ENCODE data around the gene GOLIM4.

DNA sequence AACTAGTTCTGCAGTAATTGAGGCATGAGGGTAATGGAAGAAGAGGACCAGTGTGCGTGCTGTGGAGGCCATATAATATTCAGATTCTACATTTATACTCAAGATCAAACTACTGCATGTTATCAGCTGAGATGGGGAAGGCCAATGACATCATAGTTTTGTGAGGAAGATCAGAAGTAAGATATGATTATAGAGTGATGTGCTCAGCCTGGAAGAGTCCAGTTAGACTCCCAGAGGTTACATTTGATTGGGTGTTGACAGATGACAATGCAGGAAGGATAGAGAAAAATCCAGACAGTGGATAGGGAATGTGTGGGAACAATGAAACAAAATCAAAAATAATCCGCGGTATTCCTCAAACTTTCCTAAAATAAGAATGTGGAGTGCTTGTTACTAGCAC lies 35.4 kb downstream of the GOLIM4 start:
- TF ChIP-seq, protein P1, sequence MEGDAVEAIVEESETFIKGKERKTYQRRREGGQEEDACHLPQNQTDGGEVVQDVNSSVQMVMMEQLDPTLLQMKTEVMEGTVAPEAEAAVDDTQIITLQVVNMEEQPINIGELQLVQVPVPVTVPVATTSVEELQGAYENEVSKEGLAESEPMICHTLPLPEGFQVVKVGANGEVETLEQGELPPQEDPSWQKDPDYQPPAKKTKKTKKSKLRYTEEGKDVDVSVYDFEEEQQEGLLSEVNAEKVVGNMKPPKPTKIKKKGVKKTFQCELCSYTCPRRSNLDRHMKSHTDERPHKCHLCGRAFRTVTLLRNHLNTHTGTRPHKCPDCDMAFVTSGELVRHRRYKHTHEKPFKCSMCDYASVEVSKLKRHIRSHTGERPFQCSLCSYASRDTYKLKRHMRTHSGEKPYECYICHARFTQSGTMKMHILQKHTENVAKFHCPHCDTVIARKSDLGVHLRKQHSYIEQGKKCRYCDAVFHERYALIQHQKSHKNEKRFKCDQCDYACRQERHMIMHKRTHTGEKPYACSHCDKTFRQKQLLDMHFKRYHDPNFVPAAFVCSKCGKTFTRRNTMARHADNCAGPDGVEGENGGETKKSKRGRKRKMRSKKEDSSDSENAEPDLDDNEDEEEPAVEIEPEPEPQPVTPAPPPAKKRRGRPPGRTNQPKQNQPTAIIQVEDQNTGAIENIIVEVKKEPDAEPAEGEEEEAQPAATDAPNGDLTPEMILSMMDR (conservative IDR thresholded peaks at IDR 0.05; ENCODE audit: low read depth, low read length): no peak
- no peak for TF ChIP-seq EZH2 (IDR thresholded peaks at IDR 0.05; ENCODE audit: low read length, unreplicated experiment)
